HepG2 (cell line): ENCODE measurements around the gene SCYL1. TPM values are rescaled to one million over a fixed set of nuclear protein-coding genes. Genes with fewer than 3 reads are reported as not detected.

Source experiments
- DR1 ChIP-seq: sonication (generic); formaldehyde crosslinking; IDR thresholded peaks from 2 replicates; pipeline ENCODE4 v1.8.0; 2021; ENCODE audit warnings: mild to moderate bottlenecking, missing genetic modification reagents, inconsistent platforms
- ETV5 ChIP-seq: IDR thresholded peaks from 2 replicates; pipeline ENCODE4 v1.6.1; 2018; ENCODE audit warnings: missing biosample characterization, missing genetic modification reagents, inconsistent platforms, borderline replicate concordance
- FOXK2 ChIP-seq: fragments of 450-650 bp; IDR thresholded peaks from 2 replicates; pipeline ENCODE4 v1.6.1; 2016
- KDM5B ChIP-seq: sonication (generic); formaldehyde crosslinking; IDR thresholded peaks from 2 replicates; pipeline ENCODE4 v1.4.0; 2020; ENCODE audit warnings: missing genetic modification reagents, mild to moderate bottlenecking, borderline replicate concordance
- NCOA5 ChIP-seq: sonication (generic); formaldehyde crosslinking; IDR thresholded peaks from 2 replicates; pipeline ENCODE4 v1.4.0; 2020; ENCODE audit warnings: missing genetic modification reagents
- NFRKB ChIP-seq: fragments of 450-650 bp; IDR thresholded peaks from 2 replicates; pipeline ENCODE4 v1.6.1; 2017
- PAF1 ChIP-seq: IDR thresholded peaks from 2 replicates; pipeline ENCODE4 v1.6.1; 2016; ENCODE audit warnings: missing genetic modification reagents, missing compliant biosample characterization
- PHF21A ChIP-seq: sonication (generic); formaldehyde crosslinking; IDR thresholded peaks from 2 replicates; pipeline ENCODE4 v1.5.0; 2020; ENCODE audit warnings: mild to moderate bottlenecking, missing genetic modification reagents
- POLR2AphosphoS2 ChIP-seq: IDR thresholded peaks from 2 replicates; pipeline ENCODE4 v1.6.1; 2011; ENCODE audit warnings: low read depth, low read length, improper control_type of control experiment
- PRPF4 ChIP-seq: fragments of 200-400 bp; formaldehyde crosslinking; IDR thresholded peaks from 2 replicates; pipeline ENCODE4 v1.6.1; 2016; ENCODE audit warnings: low read length, low read depth; ENCODE audit not compliant: poor library complexity, severe bottlenecking
- RORA ChIP-seq: sonication (generic); formaldehyde crosslinking; IDR thresholded peaks from 2 replicates; pipeline ENCODE4 v1.5.0; 2020; ENCODE audit warnings: mild to moderate bottlenecking, missing genetic modification reagents, moderate library complexity
- RXRA ChIP-seq: sonication (generic); formaldehyde crosslinking; IDR thresholded peaks from 2 replicates; pipeline ENCODE4 v1.5.1; 2020; ENCODE audit warnings: missing genetic modification reagents
- RXRB ChIP-seq: IDR thresholded peaks from 2 replicates; pipeline ENCODE4 v1.6.1; 2016; ENCODE audit warnings: borderline replicate concordance, missing genetic modification reagents, missing compliant biosample characterization
- SATB2 ChIP-seq: sonication (generic); formaldehyde crosslinking; IDR thresholded peaks from 2 replicates; pipeline ENCODE4 v1.5.0; 2020; ENCODE audit warnings: missing genetic modification reagents
- SMARCE1 ChIP-seq: fragments of 450-650 bp; IDR thresholded peaks from 2 replicates; pipeline ENCODE4 v1.6.1; 2017; ENCODE audit warnings: borderline replicate concordance
- SP1 ChIP-seq, 2 experiments: fragments of 450-650 bp in 1 of 2; sonication (generic) in 1 of 2; formaldehyde crosslinking in 1 of 2; IDR thresholded peaks; 2 replicates each; pipeline versions ENCODE4 v1.4.0 to v1.6.1; 2016 to 2020; ENCODE audit warnings: missing genetic modification reagents in 1 of 2
- SP5 ChIP-seq: IDR thresholded peaks from 2 replicates; pipeline ENCODE4 v1.6.1; 2016; ENCODE audit warnings: low read depth, borderline replicate concordance
- TCF7 ChIP-seq: sonication (generic); IDR thresholded peaks from 2 replicates; pipeline ENCODE4 v1.6.1; 2016; ENCODE audit warnings: antibody characterized with exemption, low read depth
- TOE1 ChIP-seq: sonication (generic); formaldehyde crosslinking; IDR thresholded peaks from 2 replicates; pipeline ENCODE4 v1.4.0; 2020; ENCODE audit warnings: mild to moderate bottlenecking, missing genetic modification reagents
- U2AF2 ChIP-seq: fragments of 200-400 bp; formaldehyde crosslinking; IDR thresholded peaks from 2 replicates; pipeline ENCODE4 v1.6.1; 2017; ENCODE audit warnings: low read depth, mild to moderate bottlenecking, low read length
- ZBTB21 ChIP-seq: sonication (generic); formaldehyde crosslinking; IDR thresholded peaks from 2 replicates; pipeline ENCODE4 v1.4.0; 2020; ENCODE audit warnings: missing genetic modification reagents
- ZFP82 ChIP-seq: sonication (generic); formaldehyde crosslinking; IDR thresholded peaks from 2 replicates; pipeline ENCODE4 v1.5.1; 2020; ENCODE audit warnings: mild to moderate bottlenecking, missing genetic modification reagents, borderline replicate concordance
- ZFY ChIP-seq: sonication (generic); formaldehyde crosslinking; IDR thresholded peaks from 2 replicates; pipeline ENCODE4 v1.4.0; 2020; ENCODE audit warnings: missing genetic modification reagents
- ZNF12 ChIP-seq: sonication (generic); formaldehyde crosslinking; IDR thresholded peaks from 2 replicates; pipeline ENCODE4 v1.5.0; 2020; ENCODE audit warnings: missing genetic modification reagents
- ZNF251 ChIP-seq: sonication (generic); formaldehyde crosslinking; IDR thresholded peaks from 2 replicates; pipeline ENCODE4 v1.9.0; 2021; ENCODE audit warnings: mild to moderate bottlenecking, missing genetic modification reagents
- ZNF703 ChIP-seq: sonication (generic); formaldehyde crosslinking; IDR thresholded peaks from 2 replicates; pipeline ENCODE4 v1.5.1; 2020; ENCODE audit warnings: missing genetic modification reagents, mild to moderate bottlenecking, moderate library complexity, borderline replicate concordance
- ZNF724P ChIP-seq: sonication (generic); formaldehyde crosslinking; IDR thresholded peaks from 2 replicates; pipeline ENCODE4 v1.8.0; 2022; ENCODE audit warnings: missing genetic modification reagents, borderline replicate concordance
- ZNF747 ChIP-seq: sonication (generic); formaldehyde crosslinking; IDR thresholded peaks from 2 replicates; pipeline ENCODE4 v1.8.1; 2023; ENCODE audit warnings: missing genetic modification reagents, mild to moderate bottlenecking, borderline replicate concordance
- ZNF761 ChIP-seq: sonication (generic); formaldehyde crosslinking; conservative IDR thresholded peaks from 2 replicates; pipeline ENCODE4 v1.4.0; 2020; ENCODE audit warnings: mild to moderate bottlenecking, missing genetic modification reagents
- ZNF83 ChIP-seq: sonication (generic); formaldehyde crosslinking; IDR thresholded peaks from 2 replicates; pipeline ENCODE4 v1.4.0; 2020; ENCODE audit warnings: missing genetic modification reagents, mild to moderate bottlenecking, borderline replicate concordance
- polyA plus RNA-seq, 8 experiments: library from polyadenylated mRNA; depleted of rRNA in 3 of 8; stranded (reverse) in 7 of 8; unstranded in 1 of 8; fragments of >200 nt; fragmentation: Illumina TruSeq in 4 of 8; extraction: Trizol in 4 of 8; gene quantifications; 2 replicates each; pipeline versions ENCODE4 v1.2.1 to v1.2.3, GENCODE V29; 2011 to 2016; ENCODE audit warnings: low read depth in 4 of 8, missing spikeins in 1 of 8, mixed read lengths in 1 of 8; ENCODE audit not compliant: insufficient read depth in 1 of 8
- total RNA-seq, 5 experiments: library from RNA; depleted of rRNA; stranded (reverse); fragments of >200 nt; fragmentation: Illumina TruSeq; extraction: Trizol; gene quantifications; 2 replicates each; pipeline ENCODE4 v1.2.3, GENCODE V29; 2016; ENCODE audit warnings: low read depth in 1 of 5
- TF ChIP-seq, protein P1 (sequence below): IDR thresholded peaks from 2 replicates; pipeline ENCODE4 v1.6.1; 2016; ENCODE audit warnings: low read depth, borderline replicate concordance
- TF ChIP-seq, protein P2 (sequence below): IDR thresholded peaks from 2 replicates; pipeline ENCODE4 v1.6.1; 2016; ENCODE audit warnings: missing compliant biosample characterization, missing genetic modification reagents, borderline replicate concordance

SCYL1 gene
- total and polyA plus RNA-seq, 2 of the 13 experiments (the other 11 are each of a cell fraction or from before 2014, with no cell fraction given): 65.9 to 103 TPM

DNA sequence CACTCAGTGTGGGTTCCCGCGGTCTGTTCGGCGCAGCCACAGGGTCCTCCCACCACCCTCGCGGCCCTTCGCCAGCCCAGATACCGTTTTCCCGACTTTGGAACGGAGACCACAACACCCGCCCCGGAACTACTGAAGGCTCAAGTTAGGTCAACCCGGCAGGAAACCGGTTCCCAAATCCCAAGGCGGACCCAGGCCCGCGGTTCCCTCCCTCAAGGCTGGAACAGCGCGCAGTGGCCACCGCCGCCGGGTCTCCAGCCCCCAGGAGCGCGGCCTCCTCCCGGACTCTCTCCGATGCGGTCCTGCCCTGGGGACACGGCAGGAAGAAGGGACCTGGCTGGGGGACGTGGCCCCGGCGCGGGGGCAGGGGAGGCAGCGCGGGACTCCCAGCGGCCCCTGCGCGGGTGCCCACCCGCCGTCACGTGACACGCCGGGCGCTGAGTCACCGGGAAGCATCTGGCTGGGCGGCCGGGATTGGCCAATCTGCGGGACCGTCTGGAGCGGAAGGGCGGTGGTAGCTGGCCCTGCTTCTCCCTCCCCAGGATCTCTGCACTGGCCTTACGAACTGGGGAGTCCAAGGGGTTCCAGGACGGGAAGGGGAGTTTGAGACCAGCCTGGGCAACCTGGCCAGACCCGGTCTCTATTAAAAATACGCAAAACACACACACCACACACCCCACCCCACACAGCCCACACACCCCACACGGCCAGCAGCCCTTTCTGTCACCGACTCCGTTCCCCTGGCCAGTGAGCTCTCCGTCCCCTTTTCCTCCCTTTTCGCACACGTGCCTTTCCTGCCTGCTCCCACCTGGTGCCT is 47.5 kb upstream of the SCYL1 start (continued):
- TF ChIP-seq SP5 (CRISPR knock-in tag) (no peak; the same call in 1 of the 2 replicates), ZNF703 (CRISPR knock-in tag) (peak; percentile 46; the same call in 1 of the 2 replicates), ZNF724P (CRISPR knock-in tag) (no peak), U2AF2 (no peak), PAF1 (CRISPR knock-in tag) (no peak), RXRA (CRISPR knock-in tag) (no peak), SATB2 (CRISPR knock-in tag) (no peak), ETV5 (peak; percentile 79), SMARCE1 (no peak), NFRKB (no peak), NCOA5 (CRISPR knock-in tag) (no peak), RORA (no peak), DR1 (CRISPR knock-in tag) (peak; percentile 68; the same call in 1 of the 2 replicates), ZNF761 (CRISPR knock-in tag) (no peak), SP1 (IDR thresholded peaks at IDR 0.05) (no peak), SP1 (CRISPR knock-in tag; IDR thresholded peaks at IDR 0.05) (peak; percentile 17; the same call in 1 of the 2 replicates), TCF7 (no peak), ZNF12 (CRISPR knock-in tag) (no peak), KDM5B (CRISPR knock-in tag) (no peak), ZNF747 (peak; percentile 70; the same call in 1 of the 2 replicates), FOXK2 (no peak), ZNF83 (no peak), ZFP82 (CRISPR knock-in tag) (no peak), RXRB (peak; percentile 64; the same call in 1 of the 2 replicates), PHF21A (CRISPR knock-in tag) (peak; percentile 62), TOE1 (CRISPR knock-in tag) (no peak), ZBTB21 (CRISPR knock-in tag) (no peak), ZNF251 (no peak), POLR2AphosphoS2 (peak; percentile 86; the same call in 1 of the 2 replicates), ZFY (CRISPR knock-in tag) (peak; percentile 86), PRPF4 (no peak)
- TF ChIP-seq, protein P1, sequence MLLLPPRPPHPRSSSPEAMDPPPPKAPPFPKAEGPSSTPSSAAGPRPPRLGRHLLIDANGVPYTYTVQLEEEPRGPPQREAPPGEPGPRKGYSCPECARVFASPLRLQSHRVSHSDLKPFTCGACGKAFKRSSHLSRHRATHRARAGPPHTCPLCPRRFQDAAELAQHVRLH (CRISPR knock-in tag): no peak
- TF ChIP-seq, protein P2, sequence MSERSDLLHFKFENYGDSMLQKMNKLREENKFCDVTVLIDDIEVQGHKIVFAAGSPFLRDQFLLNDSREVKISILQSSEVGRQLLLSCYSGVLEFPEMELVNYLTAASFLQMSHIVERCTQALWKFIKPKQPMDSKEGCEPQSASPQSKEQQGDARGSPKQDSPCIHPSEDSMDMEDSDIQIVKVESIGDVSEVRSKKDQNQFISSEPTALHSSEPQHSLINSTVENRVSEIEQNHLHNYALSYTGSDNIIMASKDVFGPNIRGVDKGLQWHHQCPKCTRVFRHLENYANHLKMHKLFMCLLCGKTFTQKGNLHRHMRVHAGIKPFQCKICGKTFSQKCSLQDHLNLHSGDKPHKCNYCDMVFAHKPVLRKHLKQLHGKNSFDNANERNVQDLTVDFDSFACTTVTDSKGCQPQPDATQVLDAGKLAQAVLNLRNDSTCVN (CRISPR knock-in tag): peak; percentile 56; the same call in 1 of the 2 replicates
